Measurements from ENCODE around the gene SKAP2.

Gene SKAP2

DNA sequence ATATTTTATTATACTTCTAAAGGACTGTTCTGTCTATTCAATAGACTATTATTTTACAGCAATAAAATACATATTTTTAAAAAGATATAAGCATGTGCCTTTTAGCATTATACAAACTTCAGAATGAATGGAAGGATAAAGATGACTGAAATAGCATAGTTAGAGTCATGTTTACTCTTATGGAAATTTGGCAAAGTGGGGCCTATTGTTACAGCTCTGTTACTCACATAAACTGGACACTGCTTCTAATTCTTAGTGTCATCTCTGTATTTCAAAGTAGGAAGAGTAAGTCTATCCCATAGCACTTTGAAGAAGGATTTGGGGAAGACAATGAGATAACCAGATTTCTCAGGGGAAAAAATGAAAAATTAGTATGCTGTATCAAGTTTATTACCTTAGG lies 168.2 kb downstream of the SKAP2 start:
- no peak for DNase-seq (ENCODE audit: low read depth in 2 of 2)

DNA sequence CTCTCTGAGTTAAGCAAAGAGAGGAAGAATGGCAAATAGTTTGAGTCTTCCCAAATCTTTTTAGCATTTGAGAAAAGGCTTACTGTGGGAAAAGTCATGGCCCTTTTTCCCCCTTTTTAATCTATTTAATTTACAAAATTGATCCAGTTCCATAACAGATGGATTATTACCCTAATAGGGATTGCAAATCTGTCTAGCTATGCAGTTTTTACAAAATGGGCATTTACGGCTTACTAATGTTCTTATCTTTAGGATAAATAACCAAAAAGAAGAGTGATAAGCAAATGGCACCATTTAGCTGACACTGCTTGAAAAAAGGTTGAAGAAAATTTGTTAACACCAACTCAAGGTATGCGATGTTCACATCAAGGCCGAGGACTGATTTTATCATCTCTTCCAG lies 169.7 kb downstream of the SKAP2 start:
- DNase-seq (ENCODE audit: low read depth in 2 of 2): no peak

DNA sequence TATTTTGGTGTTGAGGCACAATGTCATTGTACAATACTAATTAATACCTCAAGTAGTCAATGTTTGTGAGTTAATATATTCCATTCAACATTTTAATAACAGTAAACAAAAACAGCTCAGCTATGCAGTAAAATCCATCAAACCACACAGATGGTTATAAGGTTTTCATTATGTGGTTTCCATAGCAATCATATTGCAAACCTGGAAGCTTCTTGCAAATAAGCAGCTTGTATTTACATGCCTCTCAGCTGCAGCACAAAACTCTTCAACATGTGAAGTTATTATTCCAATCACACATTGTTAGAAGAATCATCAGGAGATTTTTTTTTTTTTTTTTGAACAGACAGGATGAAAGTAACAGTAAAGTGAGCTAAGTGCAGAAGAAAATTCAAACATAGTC lies 170.2 kb downstream of the SKAP2 start:
- DNase-seq (ENCODE audit: low read depth in 2 of 2): no peak

DNA sequence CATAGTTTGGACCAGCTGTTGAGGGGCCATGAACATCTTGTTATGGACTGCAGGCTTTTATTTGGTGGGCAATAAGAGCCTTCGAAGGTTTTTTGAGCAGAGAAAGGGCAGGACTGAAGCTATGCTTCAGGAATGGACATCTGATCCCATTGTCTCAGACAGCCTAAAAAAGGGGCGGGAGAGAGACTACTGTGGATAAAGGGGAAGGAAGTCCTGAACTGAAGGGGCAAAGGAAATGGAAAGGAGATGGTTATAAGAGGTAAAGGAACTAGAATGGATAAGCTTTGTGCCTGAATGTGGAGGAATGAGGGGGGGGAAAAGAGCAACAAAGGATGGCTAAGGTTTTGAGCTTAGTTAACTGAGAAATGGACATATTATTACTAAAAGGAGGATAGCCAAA lies 172.5 kb downstream of the SKAP2 start:
- DNase-seq (ENCODE audit: low read depth in 2 of 2): no peak

DNA sequence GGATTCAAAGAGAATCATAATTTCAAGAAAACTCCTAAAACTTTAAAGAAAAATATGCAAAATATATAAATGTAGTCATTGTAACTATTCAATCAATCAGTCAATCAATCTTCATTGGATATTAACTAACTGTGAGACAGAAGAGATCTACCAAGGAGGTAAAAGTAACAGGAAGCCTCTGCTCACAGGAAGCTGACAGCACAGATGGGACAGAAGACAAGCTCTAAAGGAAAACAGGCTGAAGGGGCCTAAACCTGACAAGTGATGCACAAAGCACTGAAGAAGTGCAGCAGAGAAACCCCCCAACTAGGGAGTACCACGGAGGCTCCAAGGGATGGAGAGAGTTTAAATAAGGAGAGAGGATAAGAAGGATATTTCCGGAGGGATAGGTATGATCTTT lies 173.0 kb downstream of the SKAP2 start:
- no peak for DNase-seq (ENCODE audit: low read depth in 2 of 2)

DNA sequence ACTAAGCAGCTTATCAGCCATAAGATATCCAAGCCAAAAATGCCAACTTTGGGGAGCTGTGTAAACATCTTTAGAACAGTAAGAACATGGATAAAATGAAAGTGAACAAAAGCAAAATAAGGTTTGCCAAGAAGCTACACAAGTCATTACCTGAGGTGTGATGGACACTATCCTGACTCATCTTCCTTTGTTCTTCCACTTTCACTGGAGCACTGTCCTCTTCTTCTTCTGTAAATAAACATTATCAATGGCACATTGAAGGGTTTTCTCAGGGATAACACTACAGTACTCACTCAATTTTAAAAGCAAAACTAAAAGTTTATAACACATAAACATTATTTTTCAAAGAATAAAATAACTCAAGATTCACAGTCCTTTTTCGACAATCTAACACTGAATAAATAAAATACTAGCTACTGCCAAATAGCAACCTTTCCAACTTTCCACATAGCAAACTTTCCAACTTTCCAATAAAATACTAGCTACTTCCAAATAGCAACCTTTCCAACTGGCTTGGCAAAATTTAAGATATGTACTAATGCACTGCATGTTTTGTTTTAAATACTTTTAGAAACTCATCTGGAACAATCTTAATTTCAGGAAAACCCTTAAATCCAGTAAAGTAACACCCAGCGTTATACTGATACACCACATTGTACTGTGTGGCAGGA lies 174.1 kb downstream of the SKAP2 start:
- no peak for DNase-seq (ENCODE audit: low read depth in 2 of 2)

DNA sequence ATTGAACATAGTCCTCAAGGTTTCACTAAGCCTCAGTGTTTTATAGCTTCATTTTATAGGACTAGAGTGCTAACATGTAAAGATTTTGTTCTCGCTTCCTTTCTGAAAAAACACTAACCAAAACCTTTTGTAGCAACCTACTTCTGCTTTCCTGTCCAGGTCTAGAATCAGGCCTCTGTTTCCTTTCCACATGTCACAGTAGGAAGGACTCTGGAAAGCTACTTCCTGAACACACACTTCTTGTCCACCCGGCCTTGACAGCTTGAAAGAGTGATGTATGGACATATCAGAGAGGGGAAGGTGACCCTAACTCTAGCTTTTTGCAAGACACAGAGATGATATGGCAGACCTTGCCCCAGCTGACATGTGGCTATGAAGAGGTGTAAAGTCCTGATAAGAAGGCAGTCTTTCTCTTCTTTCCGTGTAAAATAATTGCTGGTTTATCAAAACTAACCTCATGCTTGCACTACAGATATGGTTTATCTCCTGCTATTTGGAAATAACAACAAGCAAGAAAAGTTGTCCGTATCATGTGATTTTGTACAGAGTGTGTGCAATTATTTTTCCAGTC lies 175.4 kb downstream of the SKAP2 start:
- no peak for DNase-seq (ENCODE audit: low read depth in 2 of 2)

DNA sequence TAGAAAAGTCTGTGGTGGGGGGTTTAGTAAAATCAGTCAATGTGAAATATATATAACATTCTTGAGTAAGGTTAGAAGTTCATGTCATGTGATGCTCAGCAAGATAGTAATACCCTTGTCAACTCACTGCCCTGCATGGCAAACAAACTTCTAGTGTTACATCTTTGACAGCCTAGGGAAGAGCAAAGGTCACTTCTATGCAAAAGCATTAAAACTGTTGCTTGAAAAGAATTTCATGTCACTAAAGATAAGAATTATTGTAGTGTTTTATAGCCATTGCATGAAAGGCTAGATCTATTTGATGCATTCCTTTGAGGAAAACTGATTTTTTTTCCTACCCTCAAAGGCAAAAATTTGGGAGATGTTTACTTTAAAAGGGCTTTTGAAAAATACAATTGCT lies 176.0 kb downstream of the SKAP2 start:
- DNase-seq (ENCODE audit: low read depth in 2 of 2): no peak

DNA sequence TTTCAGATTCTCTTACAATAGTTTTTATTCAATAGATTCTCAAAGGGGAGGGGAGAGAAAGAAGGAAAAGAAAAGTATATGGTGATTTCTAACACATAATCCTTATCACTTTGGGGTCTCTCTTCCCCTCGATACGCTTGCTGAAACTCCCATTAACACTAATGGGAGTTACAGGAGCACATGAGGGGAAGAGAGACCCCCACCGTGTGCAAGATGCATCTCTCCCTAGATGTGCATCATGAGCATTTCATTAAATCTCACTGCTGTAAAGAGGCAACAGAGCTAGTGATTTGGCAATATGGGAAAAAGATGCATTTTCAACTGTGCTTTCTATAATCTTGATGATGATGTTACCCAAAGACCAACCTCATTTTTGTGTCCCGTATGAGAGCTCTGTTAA lies 177.4 kb downstream of the SKAP2 start:
- DNase-seq (ENCODE audit: low read depth in 2 of 2): no peak

DNA sequence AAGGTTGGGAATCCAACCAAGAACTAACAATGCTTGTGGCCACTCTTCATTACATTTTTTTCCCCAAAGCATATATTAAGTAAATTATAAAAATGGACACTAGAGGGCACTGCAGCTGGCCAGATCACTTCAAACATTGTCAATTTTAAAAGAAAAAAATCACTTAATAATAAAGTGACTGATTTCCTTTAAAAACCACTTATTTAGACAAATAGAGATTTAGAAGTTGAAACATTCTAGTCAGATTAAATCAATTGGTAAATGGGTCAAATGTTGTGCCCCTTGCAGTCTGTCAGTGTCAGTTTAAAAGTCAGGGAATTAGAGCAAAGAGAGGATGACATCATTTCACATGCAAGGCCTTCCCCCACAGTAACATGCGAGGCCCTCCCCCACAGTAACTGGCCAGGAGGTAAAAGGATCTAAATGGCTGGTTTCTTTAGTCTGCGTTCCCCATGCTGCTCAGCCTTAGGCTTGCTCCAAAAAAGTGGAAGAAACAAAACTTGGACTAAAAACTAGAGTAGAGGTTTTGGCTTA lies 177.9 kb downstream of the SKAP2 start:
- DNase-seq (ENCODE audit: low read depth in 2 of 2): no peak

DNA sequence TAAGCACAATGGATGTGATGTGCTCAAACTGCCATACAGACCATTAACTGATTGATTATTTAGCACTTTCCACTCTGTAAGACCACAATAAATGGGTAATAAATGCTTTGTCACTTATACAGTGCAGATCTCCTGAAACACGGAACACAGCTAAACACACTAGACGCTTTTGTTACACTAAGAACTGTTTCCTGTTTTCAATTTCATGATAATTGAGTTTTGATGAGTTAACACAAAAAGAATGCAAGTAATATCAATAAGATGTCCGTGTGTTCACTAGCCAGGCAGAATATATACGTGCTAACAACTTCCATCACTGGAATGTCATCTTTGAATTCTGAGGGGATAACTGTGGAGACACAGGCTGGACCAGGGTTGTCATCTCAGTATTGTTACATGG lies 178.8 kb downstream of the SKAP2 start:
- no peak for DNase-seq (ENCODE audit: low read depth in 2 of 2)

DNA sequence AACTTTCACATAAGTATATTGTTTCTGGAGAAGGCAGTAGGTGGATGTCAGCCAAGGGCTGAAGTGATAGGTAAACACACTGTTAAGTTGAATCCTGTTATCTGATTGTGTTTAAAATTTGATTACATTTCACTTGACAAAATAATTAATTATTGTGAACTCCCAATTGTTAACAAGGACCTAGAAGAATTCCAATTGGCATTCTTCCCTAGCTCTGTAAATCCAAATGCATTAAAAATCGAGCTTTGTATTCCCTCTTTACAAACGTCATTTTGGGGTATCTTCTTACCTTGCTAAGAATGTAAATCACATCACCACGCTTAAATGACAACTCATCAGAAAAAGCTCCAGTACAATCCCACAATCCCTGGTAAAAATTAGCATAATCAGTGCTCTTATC lies 179.9 kb downstream of the SKAP2 start:
- DNase-seq (ENCODE audit: low read depth in 2 of 2): no peak

DNA sequence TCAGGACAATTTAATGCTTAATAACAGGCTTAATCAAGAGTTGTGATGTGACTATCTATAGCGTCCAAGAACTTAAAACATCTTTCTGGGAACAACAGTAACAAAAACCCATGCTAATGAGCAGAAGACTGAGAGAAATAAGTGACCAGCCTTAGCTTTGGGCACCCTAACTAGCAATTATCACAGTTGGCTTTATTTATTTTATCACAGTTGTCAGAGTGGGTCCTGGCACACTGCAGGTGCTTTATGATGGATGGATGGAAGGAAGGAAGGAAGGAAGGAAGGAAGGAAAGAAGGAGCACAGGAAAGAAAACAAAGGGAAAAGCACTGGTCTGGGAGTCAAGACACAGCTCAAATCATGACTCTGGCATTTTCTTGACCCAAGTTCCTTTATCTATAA lies 181.1 kb downstream of the SKAP2 start:
- DNase-seq (ENCODE audit: low read depth in 2 of 2): no peak

DNA sequence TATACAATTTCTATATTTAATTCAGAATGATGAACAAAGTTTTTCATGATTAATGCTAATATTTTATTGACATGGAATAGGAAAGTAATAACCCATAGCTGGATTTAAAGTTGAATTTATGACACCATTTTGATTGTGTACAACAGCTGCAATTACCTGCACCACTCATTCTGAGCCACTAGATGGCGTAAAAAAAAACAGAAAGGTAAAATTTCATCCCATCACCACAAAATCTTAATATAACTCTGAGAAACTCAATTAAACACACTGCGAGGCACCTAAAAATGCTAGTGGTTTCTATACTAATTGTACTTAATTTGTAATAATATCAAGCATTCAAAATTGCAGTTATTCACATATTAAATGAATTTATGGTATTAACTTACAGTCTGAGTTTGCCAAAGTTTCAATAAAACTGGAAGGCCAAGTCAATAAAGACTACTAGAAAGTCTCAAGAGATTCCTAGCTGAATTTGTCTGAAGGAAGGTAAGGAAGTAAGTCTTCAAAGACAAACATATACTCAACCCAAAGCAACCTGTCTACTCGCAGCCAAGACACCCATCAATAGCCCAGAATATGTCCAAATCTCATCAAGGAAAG lies 182.5 kb downstream of the SKAP2 start:
- DNase-seq (ENCODE audit: low read depth in 2 of 2): no peak

DNA sequence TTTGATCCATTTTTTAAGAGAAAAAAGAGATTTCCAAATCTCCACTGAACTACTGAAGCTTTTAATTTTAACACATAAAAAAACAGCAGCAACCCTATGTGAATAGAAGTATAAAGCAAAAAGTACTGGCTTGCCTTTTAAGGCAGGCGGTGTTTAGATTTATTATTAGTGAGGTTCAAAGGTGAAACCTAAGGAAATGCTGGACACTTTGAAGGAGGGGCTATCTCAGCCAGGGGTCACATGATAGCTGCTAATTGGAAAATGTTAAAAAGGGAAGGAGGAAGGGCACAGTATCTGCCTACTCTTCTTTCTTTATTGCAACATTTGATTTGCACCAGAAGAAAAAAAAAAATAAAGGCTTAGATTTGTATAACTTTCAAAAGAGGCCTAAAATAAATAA lies 183.8 kb downstream of the SKAP2 start:
- no peak for DNase-seq (ENCODE audit: low read depth in 2 of 2)

DNA sequence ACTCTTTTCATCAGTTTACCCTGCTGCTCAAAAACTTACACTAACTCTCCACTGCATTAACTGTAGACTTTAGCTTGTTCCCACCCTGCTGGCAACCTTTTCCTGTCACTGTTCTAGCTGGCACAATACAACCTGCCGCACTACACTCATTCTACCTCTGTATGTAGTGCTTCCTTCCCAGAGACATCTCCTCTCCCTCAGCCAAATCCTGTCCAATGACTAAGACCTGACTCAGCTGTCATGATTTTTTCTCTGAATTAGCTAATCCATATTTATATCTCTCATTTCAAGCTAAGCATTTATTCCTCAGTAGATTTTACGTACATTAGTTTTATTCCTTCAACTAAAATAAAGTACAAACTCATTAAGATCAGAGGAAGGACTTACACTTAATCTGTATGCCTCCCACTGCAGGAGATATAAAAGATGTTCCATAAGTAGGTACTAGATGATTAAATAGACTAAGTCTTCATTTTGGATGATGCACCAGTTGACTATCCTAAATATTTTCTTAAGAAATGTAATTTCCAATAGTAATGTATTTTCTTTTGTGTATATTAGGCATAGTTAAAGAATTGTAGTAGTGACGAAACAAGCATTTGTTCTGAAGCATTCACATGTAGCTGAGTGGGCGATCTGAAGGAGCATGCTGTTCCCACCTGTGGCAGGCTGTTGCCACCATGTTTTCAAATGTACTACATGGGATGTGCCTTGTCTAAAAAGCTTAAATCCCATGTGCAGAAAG lies 189.1 kb downstream of the SKAP2 start:
- no peak for DNase-seq (ENCODE audit: low read depth in 2 of 2)

DNA sequence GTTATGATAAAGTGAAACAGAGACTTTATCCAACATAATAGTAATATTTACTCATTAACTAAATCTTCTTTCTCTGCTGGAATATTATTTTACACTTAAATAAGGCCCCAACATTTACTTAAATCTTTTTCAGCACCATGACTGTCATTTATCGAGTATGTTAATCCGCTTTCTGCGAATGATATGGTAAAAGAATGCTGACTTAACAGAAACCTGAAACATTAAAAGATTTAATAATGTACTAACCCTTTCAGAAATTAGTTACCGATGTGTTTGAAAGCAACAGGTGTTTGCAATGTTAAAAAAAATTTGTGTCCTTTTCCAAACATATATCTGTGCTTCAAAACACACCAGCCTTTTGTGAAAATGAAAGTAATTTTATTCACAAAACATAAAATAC lies 190.5 kb downstream of the SKAP2 start:
- no peak for DNase-seq (ENCODE audit: low read depth in 2 of 2)

DNA sequence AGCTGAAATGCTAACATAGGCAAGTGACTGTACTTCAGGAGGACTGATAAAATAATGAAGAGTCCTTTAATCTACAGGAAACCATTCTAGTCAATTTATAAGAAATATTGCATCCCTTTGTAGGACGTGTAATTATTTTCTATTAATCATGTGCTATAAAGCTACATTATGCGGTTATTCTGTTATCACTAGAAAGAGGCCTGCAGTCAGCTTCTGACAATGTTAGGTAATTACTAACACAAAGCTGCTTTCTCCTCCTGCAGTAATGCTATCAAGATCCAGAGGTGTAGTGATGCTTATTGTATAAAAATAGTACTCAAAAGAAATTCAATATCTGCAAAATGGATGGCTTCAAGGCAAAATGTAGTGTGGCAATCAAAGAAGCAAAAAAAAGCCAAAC lies 191.1 kb downstream of the SKAP2 start:
- no peak for DNase-seq (ENCODE audit: low read depth in 2 of 2)

DNA sequence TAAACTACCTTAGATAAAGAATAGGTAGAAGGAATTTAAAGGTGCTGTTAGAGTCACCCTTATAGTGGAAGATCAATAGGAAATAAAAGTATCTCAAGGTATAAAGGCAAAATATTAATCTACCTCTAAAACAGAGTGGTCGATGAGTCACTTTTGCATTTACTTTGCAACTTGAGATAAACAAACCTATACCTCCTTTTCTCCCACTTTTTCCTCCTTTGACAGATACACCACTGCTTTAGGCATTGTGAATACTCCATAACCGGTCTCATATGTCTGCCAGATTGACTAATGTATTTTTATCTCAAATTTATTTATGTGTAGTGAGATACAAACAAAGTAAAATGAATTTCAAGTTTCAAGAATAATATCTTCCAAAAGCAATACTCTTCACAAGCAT lies 193.5 kb downstream of the SKAP2 start:
- DNase-seq (ENCODE audit: low read depth in 2 of 2): no peak

DNA sequence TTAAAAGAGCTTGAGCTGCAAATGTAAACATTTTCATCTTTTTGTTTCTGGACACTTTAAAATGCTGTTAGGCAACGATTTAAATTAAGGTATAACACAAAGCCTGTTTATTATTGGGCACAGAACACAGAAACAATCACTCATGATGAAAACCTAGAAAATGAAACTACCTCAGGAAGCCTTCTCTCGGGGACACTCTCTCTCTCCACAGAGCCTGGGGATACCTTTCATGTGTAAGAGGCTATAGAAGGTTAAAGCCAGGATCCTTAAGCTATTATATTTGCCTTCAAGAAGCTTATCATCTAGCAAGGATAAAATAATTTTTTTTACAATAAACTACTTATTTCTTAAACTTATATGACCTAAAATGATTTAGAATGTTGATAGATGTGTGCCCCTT lies 194.1 kb downstream of the SKAP2 start:
- DNase-seq (ENCODE audit: low read depth in 2 of 2): no peak

DNA sequence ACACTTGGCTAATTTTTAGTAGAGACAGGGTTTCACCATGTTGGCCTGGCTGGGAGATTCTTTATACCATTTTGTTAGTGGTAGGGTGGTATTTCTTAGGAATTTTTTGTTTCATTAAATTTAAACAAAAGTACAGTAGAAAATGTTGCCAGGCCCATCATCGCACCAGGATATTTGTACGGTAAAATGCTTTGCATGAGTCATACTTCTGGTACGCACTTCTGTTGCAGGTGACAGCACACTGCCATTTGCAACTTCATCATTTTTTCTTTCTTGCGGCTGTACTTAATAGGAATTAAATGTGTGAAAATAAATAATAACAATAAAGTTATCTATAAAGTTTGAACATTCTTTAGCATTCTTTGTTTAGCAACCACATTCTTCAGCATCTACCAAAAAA lies 195.6 kb downstream of the SKAP2 start:
- DNase-seq (ENCODE audit: low read depth in 2 of 2): no peak

DNA sequence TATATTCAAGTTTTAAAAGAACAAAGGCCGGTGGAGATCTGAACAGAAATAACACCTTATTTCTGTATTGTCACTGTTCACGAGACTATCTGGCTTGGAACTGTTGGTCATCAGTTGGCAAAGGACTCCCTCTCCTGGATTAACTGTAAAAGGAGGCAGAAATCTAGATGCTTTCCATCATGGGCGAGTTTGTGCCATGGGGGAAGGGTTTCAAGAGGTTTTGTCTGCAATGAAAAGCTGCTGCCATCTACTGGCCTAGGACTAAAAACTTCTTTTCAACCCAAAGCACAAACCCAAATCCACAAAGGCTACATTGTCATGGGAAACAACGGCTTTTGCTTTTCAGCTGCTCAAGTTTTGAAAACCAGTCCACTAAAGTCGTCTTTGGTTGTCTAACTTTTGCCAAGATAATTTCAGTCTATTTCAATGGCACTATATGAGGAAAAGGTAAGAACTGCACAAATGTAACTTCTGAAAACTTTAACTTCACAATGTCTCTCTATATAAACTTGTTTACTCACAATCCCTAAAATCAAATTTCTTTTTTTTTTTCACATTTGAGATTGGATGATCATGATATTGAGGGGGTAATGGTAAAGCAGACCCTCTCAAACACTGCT lies 196.8 kb downstream of the SKAP2 start:
- peak; percentile 24 to 47 for DNase-seq (ENCODE audit: low read depth in 2 of 2)

Measured in stimulated activated CD4-positive, alpha-beta T cell treated with anti-CD3 and anti-CD28 coated beads, Interleukin-15, amount 100 ng/mL, for 48 hours (primary cell).